Vagina (tissue), 2 donors: ENCODE data around the gene PLEKHM3. TPM values are rescaled to one million over a fixed set of nuclear protein-coding genes. Genes with fewer than 3 reads are reported as not detected.

Source experiments
- DNase-seq, 2 donors: peaks; one replicate each; pipeline ENCODE4 v3.0.0-alpha.2; 2017; ENCODE audit errors: extremely low spot score in 2 of 2
- H3K27ac ChIP-seq: fragments of 200-600 bp; sonication (generic); one replicate; pipeline ENCODE4 v1.5.1; 2019
- H3K27me3 ChIP-seq: fragments of 200-600 bp; sonication (generic); one replicate; pipeline ENCODE4 v1.5.1; 2019
- H3K36me3 ChIP-seq, 2 donors: fragments of 200-600 bp; sonication (generic); one replicate each; pipeline ENCODE4 v1.5.1; 2017 to 2019
- H3K4me1 ChIP-seq: fragments of 200-600 bp; sonication (generic); one replicate; pipeline ENCODE4 v1.5.1; 2019
- H3K4me3 ChIP-seq, 2 donors: fragments of 200-600 bp; sonication (generic); 1 replicate in 1 of 2; 2 replicates in 1 of 2; pipeline ENCODE4 v1.5.1; 2016 to 2019
- H3K9me3 ChIP-seq: fragments of 200-600 bp; sonication (generic); one replicate; pipeline ENCODE4 v1.5.1; 2019
- CTCF ChIP-seq, 3 experiments: fragments of 450-650 bp in 2 of 3; fragments of 200-600 bp in 1 of 3; sonication (generic) in 1 of 3; IDR thresholded peaks; one replicate each; pipeline ENCODE4 v1.5.1; 2017 to 2019; ENCODE audit warnings: antibody characterized with exemption in 3 of 3, mild to moderate bottlenecking in 2 of 3, moderate library complexity in 2 of 3
- POLR2A ChIP-seq, 2 donors: fragments of 450-650 bp; IDR thresholded peaks; one replicate each; pipeline ENCODE4 v1.6.1; 2017; ENCODE audit warnings: antibody characterized with exemption in 2 of 2, mild to moderate bottlenecking in 2 of 2, moderate library complexity in 2 of 2
- POLR2AphosphoS5 ChIP-seq, 2 donors: sonication (generic); formaldehyde crosslinking; IDR thresholded peaks; one replicate each; pipeline ENCODE4 v1.9.0; 2017; ENCODE audit warnings: antibody characterized with exemption in 2 of 2, mild to moderate bottlenecking in 2 of 2, low read depth in 1 of 2; ENCODE audit not compliant: insufficient read depth in 1 of 2
- intact Hi-C: fragments of 100-400 bp; cut with DNase I; formaldehyde crosslinking; loops from one replicate; pipeline ENCODE4 v1.15.1; 2023
- total RNA-seq: library from RNA; depleted of rRNA; stranded (reverse); fragments of >200 nt; gene quantifications from one replicate; pipeline ENCODE4 v1.2.3, GENCODE V29; 2016

The PLEKHM3 gene
- total RNA-seq, 1 donor from 2014 or later = 21.4 TPM

GRCh38 chr2:207825978-207826377, 199.3 kb downstream of the PLEKHM3 start:
- intact Hi-C loops = no loop called here
- no peaks in the 10 kb centered on the region for H3K4me1 ChIP-seq
- H3K27me3 ChIP-seq = no peaks in the 10 kb centered on the region
- no peak for DNase-seq
- H3K9me3 ChIP-seq = no peaks in the 10 kb centered on the region
- TF ChIP-seq CTCF (IDR thresholded peaks at IDR 0.05) (no peak), POLR2AphosphoS5 (IDR thresholded peaks at IDR 0.05; ENCODE audit: insufficient read depth in 1 of 2, low read depth in 1 of 2) (no peak), POLR2A (IDR thresholded peaks at IDR 0.05) (no peak)
- no peak overlapping the region for H3K27ac ChIP-seq
- H3K36me3 ChIP-seq = peaks cover 0 to 14% of the 10 kb centered on the region in 2 donors
- H3K4me3 ChIP-seq = no peak overlapping the region

GRCh38 chr2:207825045-207825954, 200.0 kb downstream of the PLEKHM3 start:
- no peak overlapping the region for H3K4me3 ChIP-seq
- intact Hi-C loops = no loop called here

GRCh38 chr2:207823865-207824264, 201.5 kb downstream of the PLEKHM3 start:
- DNase-seq = no peak
- intact Hi-C loops = no loop called here
- TF ChIP-seq CTCF (IDR thresholded peaks at IDR 0.05) = no peak
- no peak for TF ChIP-seq POLR2A (IDR thresholded peaks at IDR 0.05)
- TF ChIP-seq POLR2AphosphoS5 (IDR thresholded peaks at IDR 0.05; ENCODE audit: insufficient read depth in 1 of 2, low read depth in 1 of 2) = no peak
- Histone ChIP-seq H3K9me3 (no peaks in the 10 kb centered on the region), H3K4me1 (peaks cover 5% of the 10 kb centered on the region), H3K36me3 (peaks cover 0 to 14% of the 10 kb centered on the region in 2 donors), H3K27ac (no peak overlapping the region), H3K4me3 (no peak overlapping the region), H3K27me3 (no peaks in the 10 kb centered on the region)

More at GRCh38 chr2:207825045-207825954, 200.0 kb downstream of the PLEKHM3 start:
- H3K4me1 ChIP-seq = peaks cover 2% of the 10 kb centered on the region
- peaks cover 0 to 14% of the 10 kb centered on the region in 2 donors for H3K36me3 ChIP-seq
- no peak overlapping the region for H3K27ac ChIP-seq
- no peaks in the 10 kb centered on the region for H3K9me3 ChIP-seq
- no peak for DNase-seq
- no peak for TF ChIP-seq CTCF (IDR thresholded peaks at IDR 0.05)
- no peak for TF ChIP-seq POLR2A (IDR thresholded peaks at IDR 0.05)
- no peak for TF ChIP-seq POLR2AphosphoS5 (IDR thresholded peaks at IDR 0.05; ENCODE audit: insufficient read depth in 1 of 2, low read depth in 1 of 2)
- no peaks in the 10 kb centered on the region for H3K27me3 ChIP-seq

GRCh38 chr2:207819839-207820784, 205.2 kb downstream of the PLEKHM3 start:
- TF ChIP-seq POLR2A (IDR thresholded peaks at IDR 0.05) (no peak), CTCF (IDR thresholded peaks at IDR 0.05) (no peak), POLR2AphosphoS5 (IDR thresholded peaks at IDR 0.05; ENCODE audit: insufficient read depth in 1 of 2, low read depth in 1 of 2) (no peak)
- Histone ChIP-seq H3K27me3 (no peaks in the 10 kb centered on the region), H3K4me1 (peaks cover 5% of the 10 kb centered on the region), H3K36me3 (no peaks in the 10 kb centered on the region), H3K27ac (no peak overlapping the region), H3K4me3 (no peak overlapping the region), H3K9me3 (no peaks in the 10 kb centered on the region)
- no peak for DNase-seq
- intact Hi-C loops = no loop called here
